Endothelial cell of umbilical vein (primary cell): ENCODE measurements around the gene SIPA1. TPM values are rescaled to one million over a fixed set of nuclear protein-coding genes. Genes with fewer than 3 reads are reported as not detected.

Experiments
- BruUV-seq: library from RNA; stranded (reverse); fragments of 400-500 nt; replicated peaks from 2 replicates; lab custom pipeline; 2021; lab: Mats Ljungman, UMichigan
- CTCF ChIA-PET: fragments of 300-600, 350-600 bp; sonication (Branson Sonifier 250); formaldehyde crosslinking; loops from one replicate; lab custom pipeline; 2021; ENCODE audit warnings: antibody characterized with exemption, inconsistent platforms; lab: Charles Lee
- POLR2A ChIA-PET: fragments of 300-600, 350-600 bp; sonication (Branson Sonifier 250); formaldehyde crosslinking; loops from one replicate; lab custom pipeline; 2021; ENCODE audit warnings: antibody characterized with exemption, inconsistent platforms; lab: Charles Lee
- DNase-seq: peaks from one replicate; pipeline ENCODE4 v3.0.0-alpha.2; 2011; ENCODE audit warnings: low read depth, low spot score
- FAIRE-seq: peaks from 2 replicates; lab custom pipeline; 2011; peaks lifted over from hg19 to GRCh38; lab: Jason Lieb, UNC
- H2AFZ ChIP-seq: 2 replicates; pipeline ENCODE4 v1.6.0; 2012; ENCODE audit warnings: low read depth, low read length, control low read depth, inconsistent platforms
- H3K27ac ChIP-seq: 2 replicates; pipeline ENCODE4 v1.5.1; 2011; ENCODE audit warnings: low read depth, mild to moderate bottlenecking, control low read depth, low read length, moderate library complexity; ENCODE audit not compliant: insufficient read depth
- H3K27me3 ChIP-seq, 2 experiments: 2 replicates each; pipeline versions ENCODE4 v1.6.0 to v1.6.1; 2011; ENCODE audit warnings: low read length in 2 of 2, mixed read lengths in 1 of 2; ENCODE audit not compliant: control insufficient read depth in 2 of 2, insufficient read depth in 2 of 2
- H3K36me3 ChIP-seq, 2 experiments: 2 replicates in 1 of 2; 3 replicates in 1 of 2; pipeline ENCODE4 v1.5.1; 2011; ENCODE audit warnings: low read length in 2 of 2, mild to moderate bottlenecking in 1 of 2, moderate library complexity in 1 of 2; ENCODE audit not compliant: control insufficient read depth in 2 of 2, insufficient read depth in 2 of 2; ENCODE audit errors: extremely low read depth in 1 of 2
- H3K4me1 ChIP-seq: 3 replicates; pipeline ENCODE4 v1.5.1; 2011; ENCODE audit warnings: mild to moderate bottlenecking, low read length; ENCODE audit not compliant: control insufficient read depth, insufficient read depth; ENCODE audit errors: extremely low read depth
- H3K4me2 ChIP-seq: 2 replicates; pipeline ENCODE4 v1.6.1; 2011; ENCODE audit warnings: low read length, control low read depth, mixed read lengths; ENCODE audit not compliant: insufficient read depth
- H3K4me3 ChIP-seq, 3 experiments: fragments of 200-600 bp in 1 of 3; sonication (generic), shearing (Covaris generic) in 1 of 3; replicated peaks in 1 of 3; 2 replicates each; pipeline ENCODE4 v1.5.1; 2011 to 2016; ENCODE audit warnings: control low read depth in 3 of 3, low read length in 3 of 3, mild to moderate bottlenecking in 2 of 3, inconsistent platforms in 1 of 3, low read depth in 1 of 3, moderate library complexity in 1 of 3; ENCODE audit not compliant: insufficient read depth in 1 of 3
- H3K79me2 ChIP-seq: 2 replicates; pipeline ENCODE4 v1.6.0; 2012; ENCODE audit warnings: low read length, inconsistent platforms; ENCODE audit not compliant: control insufficient read depth, insufficient read depth
- H3K9ac ChIP-seq: replicated peaks from 2 replicates; pipeline ENCODE3; 2011; ENCODE audit warnings: low read length, control low read depth; ENCODE audit not compliant: insufficient read depth; ENCODE audit errors: extremely low read depth
- H3K9me1 ChIP-seq: replicated peaks from 3 replicates; pipeline ENCODE4 v1.6.0; 2011; ENCODE audit warnings: mild to moderate bottlenecking, low read length; ENCODE audit not compliant: control insufficient read depth, insufficient read depth; ENCODE audit errors: extremely low read depth
- H3K9me3 ChIP-seq: replicated peaks from 2 replicates; pipeline ENCODE4 v1.5.1; 2012; ENCODE audit warnings: low read length, inconsistent platforms; ENCODE audit not compliant: control insufficient read depth, insufficient read depth
- H4K20me1 ChIP-seq: replicated peaks from 2 replicates; pipeline ENCODE3; 2011; ENCODE audit warnings: mild to moderate bottlenecking, low read length; ENCODE audit not compliant: control insufficient read depth, insufficient read depth; ENCODE audit errors: extremely low read depth
- CTCF ChIP-seq, 2 donors: IDR thresholded peaks; 1 replicate in 1 of 2; 2 replicates in 1 of 2; pipeline ENCODE4 v1.5.1; 2011; ENCODE audit warnings: low read length in 2 of 2, mild to moderate bottlenecking in 2 of 2, moderate library complexity in 2 of 2, control low read depth in 1 of 2, inconsistent platforms in 1 of 2, low read depth in 1 of 2; ENCODE audit not compliant: insufficient read depth in 1 of 2; ENCODE audit errors: extremely low read depth in 1 of 2
- EZH2 ChIP-seq: IDR thresholded peaks from 2 replicates; pipeline ENCODE4 v1.6.1; 2012; ENCODE audit warnings: borderline replicate concordance, low read depth, mild to moderate bottlenecking, moderate library complexity, low read length, inconsistent platforms; ENCODE audit not compliant: severe bottlenecking
- FOS ChIP-seq: IDR thresholded peaks from 2 replicates; pipeline ENCODE4 v1.6.1; 2011; ENCODE audit warnings: mild to moderate bottlenecking, low read length, moderate library complexity, borderline replicate concordance; ENCODE audit not compliant: insufficient read depth
- GATA2 ChIP-seq: IDR thresholded peaks from 2 replicates; pipeline ENCODE4 v1.7.0; 2011; ENCODE audit warnings: low read depth, mild to moderate bottlenecking, moderate library complexity, mixed read lengths, low read length; ENCODE audit not compliant: insufficient read length, insufficient read depth
- JUN ChIP-seq: IDR thresholded peaks from 2 replicates; pipeline ENCODE4 v1.6.1; 2011; ENCODE audit warnings: borderline replicate concordance, low read depth; ENCODE audit not compliant: insufficient read length, insufficient read depth
- MAX ChIP-seq: IDR thresholded peaks from 2 replicates; pipeline ENCODE4 v1.6.1; 2011; ENCODE audit not compliant: insufficient read depth, insufficient read length
- MYC ChIP-seq: IDR thresholded peaks from one replicate; pipeline ENCODE4 v1.6.1; 2011; ENCODE audit warnings: mild to moderate bottlenecking, low read depth, low read length
- POLR2A ChIP-seq: IDR thresholded peaks from 2 replicates; pipeline ENCODE4 v1.6.1; 2012; ENCODE audit warnings: low read depth, mild to moderate bottlenecking, control low read depth, low read length
- POLR2AphosphoS5 ChIP-seq: IDR thresholded peaks from 2 replicates; pipeline ENCODE4 v1.6.1; 2012; ENCODE audit warnings: low read depth, mild to moderate bottlenecking, control low read depth, low read length, moderate library complexity; ENCODE audit not compliant: insufficient read depth
- dilution Hi-C: fragments of 300-500 bp; cut with MboI; formaldehyde crosslinking; loops from one replicate; pipeline ENCODE4 v1.15.0; 2019; ENCODE audit warnings: low sequenced_read_pairs; ENCODE audit not compliant: extremely low pct_ligation_motif_present
- intact Hi-C: fragments of 100-400 bp; cut with micrococcal nuclease; formaldehyde crosslinking; loops from one replicate; pipeline ENCODE4 v1.10.0; 2022
- polyA plus RNA-seq, 4 experiments: library from polyadenylated mRNA; depleted of rRNA in 3 of 4; stranded (reverse) in 3 of 4; unstranded in 1 of 4; fragments of >200 nt; gene quantifications; 2 replicates each; pipeline versions ENCODE4 v1.2.1 to v1.2.3, GENCODE V29; 2011 to 2012; ENCODE audit warnings: missing spikeins in 1 of 4
- total RNA-seq: library from RNA; stranded (reverse); gene quantifications from 2 replicates; pipeline ENCODE4 v1.2.3, GENCODE V29; 2021

SIPA1 gene
- total and polyA plus RNA-seq, 2 donors (not counting 3 experiments of a cell fraction or from before 2014, with no cell fraction given), result 67.5 to 119 TPM

GRCh38 chr11:65615229-65615949 is 22.5 kb upstream of the SIPA1 start, which contains the start of gene PCNX3:
TSS of gene PCNX3 (plus strand) at chr11:65615776. CDS start at chr11:65616312, 536 bp downstream.
- DNase-seq (peak; percentile 100), FAIRE-seq (peak; percentile 100)
- peaks cover 39% of the 10 kb centered on the region for H3K4me1 ChIP-seq
- H3K9me1 ChIP-seq, result no peaks in the 10 kb centered on the region
- H3K36me3 ChIP-seq, result peaks cover 0 to 31% of the 10 kb centered on the region in 2 experiments
- no peaks in the 10 kb centered on the region for H3K9me3 ChIP-seq
- no peaks in the 10 kb centered on the region for H3K27me3 ChIP-seq
- intact Hi-C loops, result loop anchor here (1.0 kb wide), 4 partner anchors 8 to 193 kb away; partner anchors contain the start of genes NEAT1 and SIPA1
- H3K27ac ChIP-seq, result peak within 1 kb of the TSS; percentile 88
- no peaks in the 10 kb centered on the region for H4K20me1 ChIP-seq
- peak within 1 kb of the TSS; percentile 88 for H3K4me2 ChIP-seq
- H3K9ac ChIP-seq, result peak within 1 kb of the TSS; percentile 74
- peaks cover 55% of the 10 kb centered on the region for H3K79me2 ChIP-seq
- TF ChIP-seq MAX (no peak), POLR2A (peak; percentile 59), POLR2AphosphoS5 (peak; percentile 63)
- BruUV-seq, result no TSS peak
- H2AFZ ChIP-seq, result peak within 1 kb of the TSS; percentile 36
- POLR2A ChIA-PET, result interaction anchor here (0.6 to 1.2 kb wide), 2 partner anchors 10 to 193 kb away, joined by 3 read pairs; partner anchors contain the start of gene NEAT1
- dilution Hi-C loops, result no loop called here
- H3K4me3 ChIP-seq, result peak within 1 kb of the TSS; percentile 81 to 90 (median 87)
- CTCF ChIA-PET, result interaction anchor here (0.8 to 6.2 kb wide), 15 partner anchors 9 to 273 kb away, joined by 3 to 54 read pairs (median 3); partner anchors contain the start of genes FAM89B, FIBP, KCNK7 and SIPA1

GRCh38 chr11:65615950-65616574 is 21.8 kb upstream of the SIPA1 start:
- no TSS peak for BruUV-seq
- dilution Hi-C loops (no loop called here), intact Hi-C loops (loop anchor here (1.0 kb wide), 4 partner anchors 9 to 194 kb away; partner anchors contain the start of genes NEAT1 and SIPA1)
- peaks cover 48% of the 10 kb centered on the region for H3K79me2 ChIP-seq
- TF ChIP-seq POLR2AphosphoS5, result no peak
- TF ChIP-seq MYC, result no peak
- TF ChIP-seq JUN, result no peak
- no peak for TF ChIP-seq FOS
- no peak for TF ChIP-seq CTCF (IDR thresholded peaks at IDR 0.05; ENCODE audit: extremely low read depth in 1 of 2, insufficient read depth in 1 of 2, low read depth in 1 of 2, low read length in 2 of 2)
- no peak for TF ChIP-seq POLR2A
- TF ChIP-seq GATA2, result no peak
- no peak for TF ChIP-seq MAX
- no peak for TF ChIP-seq EZH2
- H3K9me3 ChIP-seq, result no peaks in the 10 kb centered on the region
- no peaks in the 10 kb centered on the region for H4K20me1 ChIP-seq
- DNase-seq (no peak), FAIRE-seq (no peak)
- H3K4me2 ChIP-seq, result peak overlapping the region; percentile 86
- POLR2A ChIA-PET, result interaction anchor here (1.2 kb wide), 1 partner anchor 10 kb away, joined by 3 read pairs; no protein-coding TSS in a partner anchor
- H3K36me3 ChIP-seq, result peaks cover 0 to 34% of the 10 kb centered on the region in 2 experiments
- H3K27ac ChIP-seq, result peak overlapping the region; percentile 45
- H2AFZ ChIP-seq, result no peak overlapping the region
- H3K4me3 ChIP-seq, result peak overlapping the region; percentile 64 to 90 (median 71)
- peak overlapping the region; percentile 74 for H3K9ac ChIP-seq
- CTCF ChIA-PET, result interaction anchor here (1.2 to 6.2 kb wide), 8 partner anchors 9 to 75 kb away, joined by 3 to 54 read pairs (median 8); partner anchors contain the start of genes FAM89B, KCNK7, SIPA1 and ZNRD2
- H3K27me3 ChIP-seq, result no peaks in the 10 kb centered on the region
- H3K9me1 ChIP-seq, result no peaks in the 10 kb centered on the region
- H3K4me1 ChIP-seq, result peaks cover 32% of the 10 kb centered on the region
